NCI-H460 (cell line): ENCODE results near the gene KLRD1. TPM values are rescaled to one million over a fixed set of nuclear protein-coding genes. Genes with fewer than 3 reads are reported as not detected.
"Not testable (repeated sequence)": the region's sequence is repeated elsewhere in the genome, so short reads cannot be mapped to it uniquely, and the experiment has no call there.

Experiments
- DNase-seq: peaks from one replicate; pipeline ENCODE4 v3.0.0-alpha.2; 2016; ENCODE audit warnings: low read depth; ENCODE audit errors: extremely low read depth
- total RNA-seq: library from RNA; depleted of rRNA; stranded (reverse); fragments of >200 nt; shearing (Covaris generic); gene quantifications from 2 replicates; pipeline ENCODE4 v1.2.3, GENCODE V29; 2014; rRNA removed

Gene KLRD1
- total RNA-seq, 1 experiment from 2014 or later: not detected

- not testable (repeated sequence) for DNase-seq
Observed at GRCh38 chr12:10367714-10368113, 60.0 kb downstream of the KLRD1 start.

- DNase-seq: no peak
Observed at GRCh38 chr12:10368206-10369171, 60.8 kb downstream of the KLRD1 start.

GRCh38 chr12:10369557-10370415 is 62.1 kb downstream of the KLRD1 start:
- no peak for DNase-seq

- DNase-seq: not testable (repeated sequence)
Observed at GRCh38 chr12:10371893-10372535, 64.3 kb downstream of the KLRD1 start.

GRCh38 chr12:10372559-10372958 is 64.9 kb downstream of the KLRD1 start:
- no peak for DNase-seq

- DNase-seq: no peak
Observed at GRCh38 chr12:10374624-10375018, 67.0 kb downstream of the KLRD1 start.

GRCh38 chr12:10378737-10379136 is 71.1 kb downstream of the KLRD1 start:
- DNase-seq: not testable (repeated sequence)

Other genes starting within 250 kb of the KLRD1 start
- gene CLEC1A, start 208.9 kb upstream of the KLRD1 start, total RNA-seq: not detected in 2 replicates
- not detected in 2 replicates for gene CLEC7A, start 177.7 kb upstream of the KLRD1 start, total RNA-seq
- gene OLR1, start 135.7 kb upstream of the KLRD1 start, total RNA-seq: not detected in 2 replicates
- not detected in 2 replicates for gene TMEM52B, start 128.8 kb upstream of the KLRD1 start, total RNA-seq
- 38.1 and 42.7 TPM in 2 replicates for gene GABARAPL1, start 95.0 kb upstream of the KLRD1 start, total RNA-seq
- not detected in 2 replicates for gene KLRK1, start 82.2 kb downstream of the KLRD1 start, total RNA-seq
- not detected in 2 replicates for gene KLRC4, start 101.9 kb downstream of the KLRD1 start, total RNA-seq
- 0.46 TPM in 1 of 2 replicates, not detected in the other for gene KLRC3, start 112.7 kb downstream of the KLRD1 start, total RNA-seq
- gene KLRC2, start 128.1 kb downstream of the KLRD1 start, total RNA-seq: 0.22 TPM in 1 of 2 replicates, not detected in the other
- 0.25 TPM in 1 of 2 replicates, not detected in the other for gene KLRC1, start 145.5 kb downstream of the KLRD1 start, total RNA-seq
- gene EIF2S3B, start 198.0 kb downstream of the KLRD1 start, total RNA-seq: 2.5 TPM in 2 replicates